HepG2 (cell line): ENCODE data around the gene SLC16A13. TPM values are rescaled to one million over a fixed set of nuclear protein-coding genes. Genes with fewer than 3 reads are reported as not detected.

Experiments used
- GATA4 ChIP-seq: sonication (generic); IDR thresholded peaks from 2 replicates; pipeline ENCODE4 v1.6.1; 2016; ENCODE audit warnings: antibody characterized with exemption, low read depth, borderline replicate concordance
- HNF4A ChIP-seq: sonication (generic); formaldehyde crosslinking; IDR thresholded peaks from 2 replicates; pipeline ENCODE4 v1.4.0; 2020; ENCODE audit warnings: missing genetic modification reagents
- KDM2A ChIP-seq: sonication (generic); formaldehyde crosslinking; IDR thresholded peaks from 2 replicates; pipeline ENCODE4 v1.4.0; 2020; ENCODE audit warnings: low read depth, missing genetic modification reagents, borderline replicate concordance
- MED13 ChIP-seq: sonication (generic); formaldehyde crosslinking; IDR thresholded peaks from 2 replicates; pipeline ENCODE4 v1.5.0; 2020; ENCODE audit warnings: missing genetic modification reagents
- MTA1 ChIP-seq: sonication (generic); formaldehyde crosslinking; IDR thresholded peaks from 2 replicates; pipeline ENCODE4 v1.4.0; 2020; ENCODE audit warnings: missing genetic modification reagents, mild to moderate bottlenecking, borderline replicate concordance
- NFAT5 ChIP-seq: sonication (generic); formaldehyde crosslinking; IDR thresholded peaks from 2 replicates; pipeline ENCODE4 v1.4.0; 2020; ENCODE audit warnings: missing genetic modification reagents
- PCBP2 ChIP-seq: fragments of 200-400 bp; formaldehyde crosslinking; optimal IDR thresholded peaks from 2 replicates; pipeline ENCODE3; 2018; ENCODE audit warnings: low read length, low read depth; ENCODE audit not compliant: poor library complexity, severe bottlenecking
- PTBP1 ChIP-seq: fragments of 200-400 bp; formaldehyde crosslinking; IDR thresholded peaks from 2 replicates; pipeline ENCODE4 v1.6.1; 2018; ENCODE audit warnings: low read length, low read depth; ENCODE audit not compliant: poor library complexity, severe bottlenecking
- ZNF235 ChIP-seq: sonication (generic); formaldehyde crosslinking; IDR thresholded peaks from 2 replicates; pipeline ENCODE4 v1.8.1; 2023; ENCODE audit warnings: mild to moderate bottlenecking, missing genetic modification reagents, borderline replicate concordance
- ZNF558 ChIP-seq: sonication (generic); formaldehyde crosslinking; IDR thresholded peaks from 2 replicates; pipeline ENCODE4 v1.9.0; 2022; ENCODE audit warnings: mild to moderate bottlenecking, missing genetic modification reagents, borderline replicate concordance
- ZNF777 ChIP-seq: sonication (generic); formaldehyde crosslinking; IDR thresholded peaks from 2 replicates; pipeline ENCODE4 v1.4.0; 2020; ENCODE audit warnings: missing genetic modification reagents
- ZNF883 ChIP-seq: sonication (generic); formaldehyde crosslinking; IDR thresholded peaks from 2 replicates; pipeline ENCODE4 v1.5.1; 2020; ENCODE audit warnings: mild to moderate bottlenecking, missing genetic modification reagents; ENCODE audit errors: not compliant biosample characterization
- ZSCAN31 ChIP-seq: sonication (generic); formaldehyde crosslinking; IDR thresholded peaks from 2 replicates; pipeline ENCODE4 v1.5.0; 2020; ENCODE audit warnings: low read depth, mild to moderate bottlenecking, missing genetic modification reagents
- polyA plus RNA-seq, 8 experiments: library from polyadenylated mRNA; depleted of rRNA in 3 of 8; stranded (reverse) in 7 of 8; unstranded in 1 of 8; fragments of >200 nt; fragmentation: Illumina TruSeq in 4 of 8; extraction: Trizol in 4 of 8; gene quantifications; 2 replicates each; pipeline versions ENCODE4 v1.2.1 to v1.2.3, GENCODE V29; 2011 to 2016; ENCODE audit warnings: low read depth in 4 of 8, missing spikeins in 1 of 8, mixed read lengths in 1 of 8; ENCODE audit not compliant: insufficient read depth in 1 of 8
- total RNA-seq, 5 experiments: library from RNA; depleted of rRNA; stranded (reverse); fragments of >200 nt; fragmentation: Illumina TruSeq; extraction: Trizol; gene quantifications; 2 replicates each; pipeline ENCODE4 v1.2.3, GENCODE V29; 2016; ENCODE audit warnings: low read depth in 1 of 5
- TF ChIP-seq, protein P1 (sequence below): sonication (generic); formaldehyde crosslinking; IDR thresholded peaks from 2 replicates; pipeline ENCODE4 v1.8.1; 2023; ENCODE audit warnings: mild to moderate bottlenecking, missing genetic modification reagents
- TF ChIP-seq, protein P2 (sequence below): sonication (generic); formaldehyde crosslinking; IDR thresholded peaks from 2 replicates; pipeline ENCODE4 v1.4.0; 2020; ENCODE audit warnings: mild to moderate bottlenecking, missing genetic modification reagents, borderline replicate concordance
- TF ChIP-seq, protein P3 (sequence below): sonication (generic); formaldehyde crosslinking; IDR thresholded peaks from 2 replicates; pipeline ENCODE4 v1.8.0; 2022; ENCODE audit warnings: mild to moderate bottlenecking, missing genetic modification reagents, moderate library complexity

The SLC16A13 gene
- total and polyA plus RNA-seq, 2 of the 13 experiments (the other 11 are each of a cell fraction or from before 2014, with no cell fraction given), result 2.2 to 3.0 TPM

DNA sequence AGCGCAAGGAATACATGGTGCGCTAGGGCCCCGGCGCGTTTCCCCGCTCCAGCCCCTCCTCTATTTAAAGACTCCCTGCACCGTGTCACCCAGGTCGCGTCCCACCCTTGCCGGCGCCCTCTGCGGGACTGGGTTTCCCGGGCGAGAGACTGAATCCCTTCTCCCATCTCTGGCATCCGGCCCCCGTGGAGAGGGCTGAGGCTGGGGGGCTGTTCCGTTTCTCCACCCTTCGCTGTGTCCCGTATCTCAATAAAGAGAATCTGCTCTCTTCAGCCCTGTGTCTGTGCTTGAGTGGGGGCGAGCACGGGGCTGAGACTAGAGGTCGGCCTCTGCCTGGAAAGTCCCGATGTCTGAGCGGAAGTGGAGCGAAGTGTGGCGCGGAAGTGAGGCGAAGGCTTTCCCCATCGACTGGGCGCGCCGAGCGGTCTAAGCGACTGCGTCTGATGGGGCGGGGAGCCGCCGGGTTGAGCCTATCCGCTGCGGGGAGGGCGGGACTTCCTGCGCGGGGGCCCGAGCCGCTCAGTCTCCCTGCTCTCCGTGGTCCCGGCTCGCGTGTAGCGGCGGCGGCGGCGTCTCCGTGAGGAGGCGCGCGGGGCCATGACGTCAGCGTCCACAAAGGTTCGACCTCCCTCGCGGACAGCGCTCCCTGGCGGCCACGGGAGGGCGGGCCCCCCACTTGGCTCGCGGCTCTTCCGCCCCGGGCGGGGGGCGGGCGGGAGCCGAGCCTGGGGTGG is 21.4 kb upstream of the SLC16A13 start (continued):
- TF ChIP-seq, protein P1, sequence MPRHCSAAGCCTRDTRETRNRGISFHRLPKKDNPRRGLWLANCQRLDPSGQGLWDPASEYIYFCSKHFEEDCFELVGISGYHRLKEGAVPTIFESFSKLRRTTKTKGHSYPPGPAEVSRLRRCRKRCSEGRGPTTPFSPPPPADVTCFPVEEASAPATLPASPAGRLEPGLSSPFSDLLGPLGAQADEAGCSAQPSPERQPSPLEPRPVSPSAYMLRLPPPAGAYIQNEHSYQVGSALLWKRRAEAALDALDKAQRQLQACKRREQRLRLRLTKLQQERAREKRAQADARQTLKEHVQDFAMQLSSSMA, result peak; percentile 99
- TF ChIP-seq, protein P2, sequence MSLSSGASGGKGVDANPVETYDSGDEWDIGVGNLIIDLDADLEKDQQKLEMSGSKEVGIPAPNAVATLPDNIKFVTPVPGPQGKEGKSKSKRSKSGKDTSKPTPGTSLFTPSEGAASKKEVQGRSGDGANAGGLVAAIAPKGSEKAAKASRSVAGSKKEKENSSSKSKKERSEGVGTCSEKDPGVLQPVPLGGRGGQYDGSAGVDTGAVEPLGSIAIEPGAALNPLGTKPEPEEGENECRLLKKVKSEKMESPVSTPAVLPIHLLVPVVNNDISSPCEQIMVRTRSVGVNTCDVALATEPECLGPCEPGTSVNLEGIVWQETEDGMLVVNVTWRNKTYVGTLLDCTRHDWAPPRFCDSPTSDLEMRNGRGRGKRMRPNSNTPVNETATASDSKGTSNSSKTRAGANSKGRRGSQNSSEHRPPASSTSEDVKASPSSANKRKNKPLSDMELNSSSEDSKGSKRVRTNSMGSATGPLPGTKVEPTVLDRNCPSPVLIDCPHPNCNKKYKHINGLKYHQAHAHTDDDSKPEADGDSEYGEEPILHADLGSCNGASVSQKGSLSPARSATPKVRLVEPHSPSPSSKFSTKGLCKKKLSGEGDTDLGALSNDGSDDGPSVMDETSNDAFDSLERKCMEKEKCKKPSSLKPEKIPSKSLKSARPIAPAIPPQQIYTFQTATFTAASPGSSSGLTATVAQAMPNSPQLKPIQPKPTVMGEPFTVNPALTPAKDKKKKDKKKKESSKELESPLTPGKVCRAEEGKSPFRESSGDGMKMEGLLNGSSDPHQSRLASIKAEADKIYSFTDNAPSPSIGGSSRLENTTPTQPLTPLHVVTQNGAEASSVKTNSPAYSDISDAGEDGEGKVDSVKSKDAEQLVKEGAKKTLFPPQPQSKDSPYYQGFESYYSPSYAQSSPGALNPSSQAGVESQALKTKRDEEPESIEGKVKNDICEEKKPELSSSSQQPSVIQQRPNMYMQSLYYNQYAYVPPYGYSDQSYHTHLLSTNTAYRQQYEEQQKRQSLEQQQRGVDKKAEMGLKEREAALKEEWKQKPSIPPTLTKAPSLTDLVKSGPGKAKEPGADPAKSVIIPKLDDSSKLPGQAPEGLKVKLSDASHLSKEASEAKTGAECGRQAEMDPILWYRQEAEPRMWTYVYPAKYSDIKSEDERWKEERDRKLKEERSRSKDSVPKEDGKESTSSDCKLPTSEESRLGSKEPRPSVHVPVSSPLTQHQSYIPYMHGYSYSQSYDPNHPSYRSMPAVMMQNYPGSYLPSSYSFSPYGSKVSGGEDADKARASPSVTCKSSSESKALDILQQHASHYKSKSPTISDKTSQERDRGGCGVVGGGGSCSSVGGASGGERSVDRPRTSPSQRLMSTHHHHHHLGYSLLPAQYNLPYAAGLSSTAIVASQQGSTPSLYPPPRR (CRISPR knock-in tag), result peak; percentile 64; the same call in 1 of the 2 replicates
- TF ChIP-seq MTA1, result peak; percentile 72; the same call in 1 of the 2 replicates
- TF ChIP-seq HNF4A (CRISPR knock-in tag), result no peak
- TF ChIP-seq ZSCAN31 (CRISPR knock-in tag), result 0 out of 2 replicates have a peak, but pooled peaks have one; percentile 72
- TF ChIP-seq, protein P3, sequence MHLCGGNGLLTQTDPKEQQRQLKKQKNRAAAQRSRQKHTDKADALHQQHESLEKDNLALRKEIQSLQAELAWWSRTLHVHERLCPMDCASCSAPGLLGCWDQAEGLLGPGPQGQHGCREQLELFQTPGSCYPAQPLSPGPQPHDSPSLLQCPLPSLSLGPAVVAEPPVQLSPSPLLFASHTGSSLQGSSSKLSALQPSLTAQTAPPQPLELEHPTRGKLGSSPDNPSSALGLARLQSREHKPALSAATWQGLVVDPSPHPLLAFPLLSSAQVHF (CRISPR knock-in tag), result no peak
- TF ChIP-seq NFAT5 (CRISPR knock-in tag), result no peak; the same call in 1 of the 2 replicates
- TF ChIP-seq ZNF558, result no peak
- TF ChIP-seq ZNF235 (CRISPR knock-in tag), result peak; percentile 60; the same call in 1 of the 2 replicates
- no peak for TF ChIP-seq PCBP2
- peak; percentile 51 for TF ChIP-seq ZNF883 (CRISPR knock-in tag)
- TF ChIP-seq ZNF777, result 0 out of 2 replicates have a peak, but pooled peaks have one; percentile 16
- no peak for TF ChIP-seq GATA4
- TF ChIP-seq PTBP1, result no peak
- peak; percentile 99 for TF ChIP-seq KDM2A
- TF ChIP-seq MED13, result no peak
